ENCODE results near the gene CD80. TPM values are rescaled to one million over a fixed set of nuclear protein-coding genes. Genes with fewer than 3 reads are reported as not detected.

CD80 gene
- total and polyA plus RNA-seq, 9 of the 15 experiments (the other 6 are each of a cell fraction or from before 2014, with no cell fraction given): 3.0 to 8.2 (median 5.7) TPM

DNA sequence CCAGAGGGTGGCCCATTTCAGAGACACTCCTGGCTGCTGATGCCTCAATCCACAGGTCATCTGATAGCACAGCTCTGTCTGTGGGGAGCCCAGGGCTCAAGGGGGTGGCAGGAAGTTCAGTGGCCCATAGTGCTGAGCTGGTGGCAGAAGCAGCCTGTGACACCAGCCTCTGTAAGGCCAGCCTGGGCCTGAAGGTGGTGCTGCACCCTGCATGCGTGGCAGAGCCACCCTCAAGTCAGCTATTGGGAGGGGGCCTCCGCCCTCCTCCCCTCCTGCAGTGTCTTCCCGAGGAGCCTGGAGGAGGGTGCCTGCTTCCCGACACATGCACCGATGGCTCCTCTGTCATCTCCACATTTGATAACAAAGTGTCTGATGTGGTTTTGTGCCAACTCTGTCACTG is 41.3 kb upstream of the CD80 start (continued):
- TF ChIP-seq HMBOX1 (IDR thresholded peaks at IDR 0.05): no peak
- no peak for TF ChIP-seq BHLHE40 (IDR thresholded peaks at IDR 0.05; ENCODE audit: low read length)
- peak; percentile 53 for TF ChIP-seq VEZF1 (CRISPR knock-in tag; IDR thresholded peaks at IDR 0.05)
- no peak for TF ChIP-seq EP400 (IDR thresholded peaks at IDR 0.05)
- TF ChIP-seq CXXC5 (CRISPR knock-in tag; IDR thresholded peaks at IDR 0.05): 0 out of 2 replicates have a peak, but pooled peaks have one; percentile 24
- no peak for TF ChIP-seq ZNF584 (CRISPR knock-in tag; IDR thresholded peaks at IDR 0.05; ENCODE audit: low read depth)
- no peak for TF ChIP-seq MXD1 (CRISPR knock-in tag; IDR thresholded peaks at IDR 0.05; ENCODE audit: borderline replicate concordance, poor library complexity, severe bottlenecking)

Measured in K562 (cell line).